Activated naive CD4-positive, alpha-beta T cell treated with anti-CD3 and anti-CD28 coated beads, Interleukin-2, amount 10 ng/mL, durations not matched to agents 5 hours and 36 hours (primary cell): ENCODE measurements around the gene TAF7. TPM values are rescaled to one million over a fixed set of nuclear protein-coding genes. Genes with fewer than 3 reads are reported as not detected.

Experiments
- total RNA-seq, 2 experiments: library from RNA; stranded (reverse); gene quantifications; one replicate each; pipeline ENCODE4 v1.2.3, GENCODE V29; 2021

Gene TAF7, protein sequence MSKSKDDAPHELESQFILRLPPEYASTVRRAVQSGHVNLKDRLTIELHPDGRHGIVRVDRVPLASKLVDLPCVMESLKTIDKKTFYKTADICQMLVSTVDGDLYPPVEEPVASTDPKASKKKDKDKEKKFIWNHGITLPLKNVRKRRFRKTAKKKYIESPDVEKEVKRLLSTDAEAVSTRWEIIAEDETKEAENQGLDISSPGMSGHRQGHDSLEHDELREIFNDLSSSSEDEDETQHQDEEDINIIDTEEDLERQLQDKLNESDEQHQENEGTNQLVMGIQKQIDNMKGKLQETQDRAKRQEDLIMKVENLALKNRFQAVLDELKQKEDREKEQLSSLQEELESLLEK
- total RNA-seq: 10 to 100 TPM; 73.2 to 73.7 TPM

DNA sequence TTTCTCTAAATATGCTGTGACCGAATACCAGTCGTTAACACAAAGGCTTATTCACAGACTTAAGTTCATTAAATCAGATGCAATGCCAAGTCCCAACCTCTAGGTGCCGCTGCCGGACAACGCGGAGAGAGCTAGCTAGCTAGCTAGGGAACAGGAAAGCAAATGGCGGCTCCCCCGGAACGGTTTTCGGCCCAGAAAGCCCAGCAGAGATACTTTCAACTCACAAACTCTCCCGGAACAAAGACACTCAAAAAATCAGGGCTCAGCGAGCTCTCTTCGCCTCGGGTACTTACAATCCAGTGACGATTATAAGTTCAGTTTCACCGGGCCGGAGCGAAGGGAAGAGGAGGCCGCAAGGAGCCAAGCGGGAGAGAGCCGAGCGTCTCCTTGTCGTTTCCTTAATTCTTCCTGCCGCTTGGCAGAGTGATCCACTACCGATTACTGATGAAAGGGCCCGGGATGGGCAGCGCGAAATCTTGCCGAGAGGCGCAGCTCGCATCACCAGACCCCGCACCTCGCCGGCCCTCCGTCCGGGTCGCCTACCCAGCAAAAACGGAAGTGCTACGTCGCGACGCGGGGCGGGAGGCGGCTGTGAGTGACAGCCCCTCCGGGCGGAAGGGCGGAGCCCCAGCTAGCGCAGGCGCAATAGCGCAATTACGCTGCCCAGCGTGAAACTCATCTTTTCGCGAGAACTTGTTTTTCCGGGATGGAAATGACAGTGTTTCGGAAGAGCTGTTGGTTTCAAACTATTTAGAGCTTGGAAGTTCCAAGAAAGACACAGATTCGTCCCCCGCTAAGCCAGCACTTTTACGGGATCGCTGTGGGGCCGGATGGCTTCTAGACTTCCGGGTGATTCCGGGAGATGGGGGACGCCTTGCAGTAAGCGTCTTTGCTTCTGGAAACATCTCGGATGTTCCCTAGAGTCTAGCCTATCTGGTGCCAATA lies at the start of gene TAF7:
TSS of gene TAF7 (minus strand) at position 560 of the 945 bp plus-strand sequence. CDS start 740 bp downstream, outside the sequence.

DNA sequence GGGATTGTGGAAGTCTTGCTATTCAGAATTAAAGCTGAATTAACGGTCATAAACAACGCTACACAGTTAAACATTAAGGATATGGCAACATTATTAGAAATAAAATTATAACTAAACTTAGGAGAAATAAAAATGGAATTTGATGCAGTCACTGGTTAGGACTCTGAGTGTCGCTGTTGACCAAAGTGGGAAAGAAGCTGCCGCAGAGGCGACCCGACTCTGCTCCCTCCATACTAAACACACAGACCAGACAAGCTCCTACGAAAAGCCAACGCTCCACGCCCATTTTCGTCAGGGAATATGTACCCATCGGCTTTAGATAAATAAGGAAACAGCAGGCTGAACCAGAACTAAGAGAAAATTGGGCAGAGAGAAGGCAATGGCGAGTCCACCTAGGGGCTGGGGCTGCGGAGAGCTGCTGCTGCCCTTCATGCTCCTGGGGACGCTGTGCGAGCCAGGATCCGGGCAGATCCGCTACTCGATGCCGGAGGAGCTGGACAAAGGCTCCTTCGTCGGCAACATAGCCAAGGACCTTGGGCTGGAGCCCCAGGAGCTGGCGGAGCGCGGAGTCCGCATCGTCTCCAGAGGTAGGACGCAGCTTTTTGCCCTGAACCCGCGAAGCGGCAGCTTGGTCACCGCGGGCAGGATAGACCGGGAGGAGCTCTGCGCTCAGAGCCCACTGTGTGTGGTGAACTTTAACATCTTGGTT lies 43.5 kb upstream of the TAF7 start, which contains the start of gene PCDHGA5:
TSS of gene PCDHGA5 (plus strand) at position 211 of the 709 bp plus-strand sequence. CDS start at position 380, 169 bp downstream.

DNA sequence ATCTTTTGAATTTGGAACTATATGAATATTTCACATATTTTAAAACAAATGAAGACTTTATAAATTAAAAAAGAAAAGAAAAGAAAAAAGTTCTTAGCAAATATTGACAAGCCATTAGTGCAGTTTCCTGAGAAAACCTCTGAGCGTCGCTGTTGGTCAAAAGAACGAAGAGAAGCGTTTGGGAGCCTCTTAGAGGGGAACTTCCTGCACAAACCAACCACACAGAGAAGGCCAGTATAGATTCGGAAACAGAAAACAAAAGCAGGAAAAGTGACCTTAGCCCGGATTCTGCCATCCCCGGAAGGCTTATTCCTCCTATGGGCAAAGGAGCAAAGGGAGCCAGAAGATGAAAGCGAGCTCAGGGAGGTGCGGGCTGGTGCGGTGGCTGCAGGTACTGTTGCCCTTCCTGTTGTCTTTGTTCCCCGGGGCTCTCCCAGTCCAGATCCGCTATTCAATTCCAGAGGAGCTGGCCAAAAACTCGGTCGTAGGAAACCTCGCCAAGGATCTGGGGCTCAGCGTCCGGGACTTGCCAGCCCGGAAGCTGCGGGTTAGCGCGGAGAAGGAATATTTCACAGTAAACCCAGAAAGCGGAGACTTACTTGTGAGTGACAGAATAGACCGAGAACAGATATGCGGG lies 39.3 kb upstream of the TAF7 start, which contains the start of gene PCDHGB2:
TSS of gene PCDHGB2 (plus strand) at position 205 of the 637 bp plus-strand sequence. CDS start at position 347, 142 bp downstream.

DNA sequence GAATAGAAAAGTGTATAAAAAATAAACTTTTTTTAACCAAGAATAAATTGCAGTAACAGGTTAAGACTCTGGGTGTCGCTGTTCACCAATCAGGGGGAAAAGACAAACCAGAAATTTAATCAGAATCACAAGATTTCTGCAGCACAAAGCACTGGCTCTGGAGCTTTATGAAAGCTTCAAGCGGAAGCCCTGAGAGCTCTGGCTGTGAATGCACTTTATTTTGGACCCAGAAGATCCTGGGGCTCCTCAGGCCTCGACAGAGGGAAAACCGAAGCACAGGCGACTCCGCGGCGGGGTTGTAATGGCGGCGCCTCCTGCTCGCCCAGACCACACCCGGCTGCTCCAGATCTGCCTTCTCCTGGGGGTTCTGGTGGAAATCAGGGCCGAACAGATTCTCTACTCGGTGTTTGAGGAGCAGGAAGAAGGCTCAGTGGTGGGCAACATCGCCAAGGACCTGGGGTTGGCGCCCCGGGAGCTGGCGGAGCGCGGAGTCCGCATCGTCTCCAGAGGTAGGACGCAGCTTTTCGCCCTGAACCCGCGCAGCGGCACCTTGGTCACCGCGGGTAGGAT lies 34.4 kb upstream of the TAF7 start, which contains the start of gene PCDHGA4:
TSS of gene PCDHGA4 (plus strand) at position 122 of the 570 bp plus-strand sequence. CDS start at position 209, 87 bp downstream.

DNA sequence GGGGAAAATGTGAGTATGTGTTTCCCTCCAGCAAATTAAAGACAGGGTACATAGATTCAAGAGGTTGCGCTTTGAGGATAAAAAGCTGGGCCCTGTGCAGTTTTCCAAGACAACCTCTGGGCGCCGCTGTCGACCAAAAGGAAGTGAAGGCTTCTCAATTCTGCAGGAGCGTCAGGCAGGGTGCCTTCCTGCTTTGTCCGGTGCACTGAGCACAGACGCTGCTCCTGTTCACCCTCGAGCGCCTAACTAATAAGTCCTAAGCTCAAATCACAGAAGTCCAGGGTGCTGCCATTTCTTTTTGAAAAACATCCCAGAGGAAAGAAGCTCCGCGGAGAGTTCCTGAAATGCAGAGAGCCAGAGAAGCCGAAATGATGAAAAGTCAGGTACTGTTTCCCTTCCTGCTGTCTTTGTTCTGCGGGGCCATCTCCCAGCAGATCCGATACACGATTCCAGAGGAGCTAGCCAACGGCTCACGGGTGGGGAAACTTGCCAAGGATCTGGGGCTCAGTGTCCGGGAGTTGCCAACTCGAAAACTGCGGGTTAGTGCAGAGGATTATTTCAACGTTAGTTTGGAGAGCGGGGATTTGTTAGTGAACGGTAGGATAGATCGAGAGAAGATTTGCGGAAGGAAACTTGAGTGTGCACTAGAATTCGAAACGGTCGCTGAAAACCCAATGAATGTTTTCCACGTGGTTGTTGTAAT lies 29.5 kb upstream of the TAF7 start, which contains the start of gene PCDHGB1:
TSS of gene PCDHGB1 (plus strand) at position 183 of the 703 bp plus-strand sequence. CDS start at position 345, 162 bp downstream.

DNA sequence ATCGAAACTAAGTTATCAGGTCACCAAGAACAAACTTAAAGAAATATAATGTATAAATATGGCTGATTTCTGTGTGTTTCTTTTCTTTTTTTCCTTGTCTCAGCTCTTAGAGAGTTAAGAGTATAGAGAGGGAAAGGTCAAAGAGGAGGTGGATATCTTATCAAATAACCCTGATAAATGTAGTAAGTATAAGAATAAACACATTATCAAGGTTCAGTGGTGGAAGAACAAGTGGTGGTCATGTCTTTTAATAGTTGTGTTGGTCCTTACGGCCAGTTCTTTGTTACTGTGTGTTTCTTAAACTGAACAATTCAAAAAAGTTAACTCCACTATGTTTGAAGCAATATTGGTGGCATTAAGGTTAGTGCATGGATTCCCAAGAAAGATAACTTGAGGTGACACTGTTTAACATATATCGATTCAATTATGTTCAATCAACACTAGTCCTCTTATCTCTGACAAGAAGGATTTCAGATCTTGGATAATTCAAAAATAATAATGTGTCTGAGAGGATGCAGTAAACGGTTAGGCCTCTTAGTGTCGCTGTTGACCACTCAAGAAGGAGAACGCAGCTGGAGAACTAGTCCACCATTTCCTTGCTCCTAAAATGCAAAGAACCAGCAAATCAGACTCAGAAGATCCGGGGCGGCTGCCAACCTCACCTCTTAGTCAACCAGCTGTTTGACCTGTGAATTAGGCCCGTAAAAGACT lies 22.8 kb upstream of the TAF7 start, which contains the start of gene PCDHGA3:
TSS of gene PCDHGA3 (plus strand) at position 588 of the 711 bp plus-strand sequence. CDS start 205 bp downstream, outside the sequence.

DNA sequence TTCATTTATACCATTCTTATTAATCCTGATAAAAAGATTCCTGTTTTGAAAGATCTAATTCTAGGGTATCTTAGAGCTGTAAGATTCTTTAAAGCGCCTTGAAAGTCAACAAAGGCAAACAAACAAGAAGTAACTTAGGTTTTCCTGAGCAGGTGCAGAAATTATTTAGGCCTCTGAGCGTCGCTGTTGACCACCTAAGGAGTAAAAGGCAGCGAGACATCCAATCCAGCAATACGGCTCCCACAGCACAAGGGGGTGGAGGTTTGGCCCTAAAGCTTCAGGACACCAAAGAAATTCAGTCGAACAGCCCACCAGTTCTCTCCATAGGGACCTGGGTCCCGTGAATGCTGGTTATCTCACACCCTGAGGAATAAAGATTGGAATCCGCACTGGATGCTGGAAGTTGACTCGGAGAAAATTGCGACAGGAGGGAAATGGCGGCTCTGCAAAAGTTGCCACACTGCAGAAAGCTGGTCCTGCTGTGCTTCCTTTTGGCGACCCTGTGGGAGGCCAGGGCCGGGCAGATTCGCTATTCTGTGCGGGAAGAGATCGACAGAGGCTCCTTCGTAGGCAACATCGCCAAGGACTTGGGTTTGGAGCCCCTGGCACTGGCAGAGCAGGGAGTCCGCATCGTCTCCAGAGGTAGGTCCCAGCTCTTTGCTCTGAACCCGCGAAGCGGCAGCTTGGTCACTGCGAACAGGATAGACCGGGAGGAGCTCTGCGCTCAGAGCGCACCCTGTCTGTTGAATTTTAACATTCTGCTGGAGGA lies 18.1 kb upstream of the TAF7 start, which contains the start of gene PCDHGA2:
TSS of gene PCDHGA2 (plus strand) at position 223 of the 769 bp plus-strand sequence.

DNA sequence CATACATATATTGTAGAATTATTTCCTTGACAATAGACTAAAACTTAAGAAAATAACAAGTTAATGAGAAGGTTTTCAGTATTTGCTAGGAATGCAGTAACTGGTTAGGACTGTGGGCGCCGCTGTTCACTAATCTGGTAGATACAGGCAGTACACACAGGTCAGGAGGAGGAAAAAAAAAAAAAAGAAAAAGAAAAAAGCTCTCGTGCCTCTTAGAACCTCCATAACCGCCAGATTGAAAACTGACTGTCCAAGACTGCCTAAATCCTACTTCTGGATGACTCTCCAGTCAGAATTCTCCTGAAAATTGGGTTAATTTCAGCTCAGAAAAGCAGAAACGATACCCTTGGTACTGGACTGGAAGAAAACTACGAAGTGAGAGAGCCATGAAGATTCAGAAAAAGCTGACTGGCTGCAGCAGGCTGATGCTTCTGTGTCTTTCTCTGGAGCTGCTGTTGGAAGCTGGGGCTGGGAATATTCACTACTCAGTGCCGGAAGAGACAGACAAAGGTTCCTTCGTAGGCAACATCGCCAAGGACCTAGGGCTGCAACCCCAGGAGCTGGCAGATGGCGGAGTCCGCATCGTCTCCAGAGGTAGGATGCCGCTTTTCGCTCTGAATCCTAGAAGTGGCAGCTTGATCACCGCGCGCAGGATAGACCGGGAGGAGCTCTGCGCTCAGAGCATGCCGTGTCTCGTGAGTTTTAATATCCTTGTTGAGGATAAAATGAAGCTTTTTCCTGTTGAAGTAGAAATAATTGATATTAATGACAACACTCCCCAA lies 9.9 kb upstream of the TAF7 start, which contains the start of gene PCDHGA1:
TSS of gene PCDHGA1 (plus strand) at position 216 of the 782 bp plus-strand sequence.

DNA sequence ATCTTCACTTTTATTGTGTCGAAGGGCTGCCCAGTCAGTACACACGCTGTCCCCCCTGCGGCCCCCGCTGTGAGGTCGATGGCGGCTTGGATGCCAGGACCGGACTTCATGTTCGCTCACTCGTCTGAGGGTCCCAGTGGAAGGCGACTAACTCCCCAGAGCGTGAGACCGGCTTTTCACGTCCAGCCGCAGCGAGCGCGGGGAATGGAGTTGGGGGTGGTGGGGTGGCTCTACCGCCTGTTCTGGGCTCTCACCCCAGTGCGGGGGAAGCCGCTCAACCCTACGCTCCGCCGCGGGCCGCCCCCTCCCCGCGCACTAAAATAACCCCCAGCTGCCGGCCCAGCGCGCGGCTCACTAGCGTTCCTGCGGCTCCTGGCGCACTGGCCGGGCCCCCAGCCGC lies 16.8 kb downstream of the TAF7 start, which contains the start of gene SLC25A2:
TSS of gene SLC25A2 (minus strand) at position 294 of the 400 bp plus-strand sequence. CDS start at position 110, 184 bp downstream.

Other genes starting within 250 kb of the TAF7 start
- gene PCDHB2, start 226.2 kb downstream of the TAF7 start, total RNA-seq: under 1 TPM; 0.05 to 0.17 TPM
- not detected for gene PCDHB3, start 220.3 kb downstream of the TAF7 start, total RNA-seq
- gene PCDHB4, start 199.0 kb downstream of the TAF7 start, total RNA-seq: not detected
- not detected for gene PCDHB5, start 185.6 kb downstream of the TAF7 start, total RNA-seq
- not detected for gene PCDHB6, start 170.7 kb downstream of the TAF7 start, total RNA-seq
- gene PCDHB7, start 148.1 kb downstream of the TAF7 start, total RNA-seq: not detected
- gene PCDHB8, start 143.0 kb downstream of the TAF7 start, total RNA-seq: not detected
- not detected for gene PCDHB16, start 138.4 kb downstream of the TAF7 start, total RNA-seq
- gene PCDHB9, start 133.6 kb downstream of the TAF7 start, total RNA-seq: not detected
- gene PCDHB10, start 128.4 kb downstream of the TAF7 start, total RNA-seq: not detected
- gene PCDHB11, start 121.2 kb downstream of the TAF7 start, total RNA-seq: not detected
- gene PCDHB12, start 112.1 kb downstream of the TAF7 start, total RNA-seq: not detected
- not detected for gene PCDHB13, start 106.9 kb downstream of the TAF7 start, total RNA-seq
- gene PCDHB14, start 97.4 kb downstream of the TAF7 start, total RNA-seq: not detected
- gene PCDHB15, start 75.4 kb downstream of the TAF7 start, total RNA-seq: not detected
- gene SLC25A2, start 16.7 kb downstream of the TAF7 start, total RNA-seq: 1 to 10 TPM in 1 of 2 experiments, under 1 TPM in 1; 0.45 to 1.1 TPM
- not detected for gene PCDHGA1, start 9.7 kb upstream of the TAF7 start, total RNA-seq
- not detected for gene PCDHGA2, start 18.0 kb upstream of the TAF7 start, total RNA-seq
- not detected for gene PCDHGA3, start 23.0 kb upstream of the TAF7 start, total RNA-seq
- not detected for gene PCDHGB1, start 29.3 kb upstream of the TAF7 start, total RNA-seq
- gene PCDHGA4, start 34.2 kb upstream of the TAF7 start, total RNA-seq: under 1 TPM; 0.10 to 0.14 TPM
- gene PCDHGB2, start 39.2 kb upstream of the TAF7 start, total RNA-seq: under 1 TPM in 1 of 2 experiments, not detected in 1; 0.12 TPM
- gene PCDHGA5, start 43.4 kb upstream of the TAF7 start, total RNA-seq: not detected
- under 1 TPM; 0.10 to 0.14 TPM for gene PCDHGB3, start 49.5 kb upstream of the TAF7 start, total RNA-seq
- gene PCDHGA6, start 53.1 kb upstream of the TAF7 start, total RNA-seq: under 1 TPM; 0.10 to 0.12 TPM
- gene PCDHGA7, start 62.0 kb upstream of the TAF7 start, total RNA-seq: not detected
- gene PCDHGB4, start 66.9 kb upstream of the TAF7 start, total RNA-seq: not detected
- gene PCDHGA8, start 71.8 kb upstream of the TAF7 start, total RNA-seq: under 1 TPM in 1 of 2 experiments, not detected in 1; 0.05 TPM
- under 1 TPM in 1 of 2 experiments, not detected in 1; 0.08 TPM for gene PCDHGB5, start 77.2 kb upstream of the TAF7 start, total RNA-seq
- under 1 TPM in 1 of 2 experiments, not detected in 1; 0.08 TPM for gene PCDHGA9, start 82.0 kb upstream of the TAF7 start, total RNA-seq
- gene PCDHGB6, start 87.2 kb upstream of the TAF7 start, total RNA-seq: under 1 TPM in 1 of 2 experiments, not detected in 1; 0.05 TPM
- under 1 TPM; 0.05 TPM for gene PCDHGA10, start 92.2 kb upstream of the TAF7 start, total RNA-seq
- under 1 TPM in 1 of 2 experiments, not detected in 1; 0.08 TPM for gene PCDHGB7, start 96.9 kb upstream of the TAF7 start, total RNA-seq
- gene PCDHGA11, start 100.3 kb upstream of the TAF7 start, total RNA-seq: under 1 TPM in 1 of 2 experiments, not detected in 1; 0.05 TPM
- gene PCDHGA12, start 109.7 kb upstream of the TAF7 start, total RNA-seq: not detected
- gene PCDHGC3, start 155.2 kb upstream of the TAF7 start, total RNA-seq: not detected
- not detected for gene PCDHGC4, start 164.2 kb upstream of the TAF7 start, total RNA-seq
- gene PCDHGC5, start 168.3 kb upstream of the TAF7 start, total RNA-seq: not detected